ENCODE results near the gene CHAF1A.

Gene CHAF1A

DNA sequence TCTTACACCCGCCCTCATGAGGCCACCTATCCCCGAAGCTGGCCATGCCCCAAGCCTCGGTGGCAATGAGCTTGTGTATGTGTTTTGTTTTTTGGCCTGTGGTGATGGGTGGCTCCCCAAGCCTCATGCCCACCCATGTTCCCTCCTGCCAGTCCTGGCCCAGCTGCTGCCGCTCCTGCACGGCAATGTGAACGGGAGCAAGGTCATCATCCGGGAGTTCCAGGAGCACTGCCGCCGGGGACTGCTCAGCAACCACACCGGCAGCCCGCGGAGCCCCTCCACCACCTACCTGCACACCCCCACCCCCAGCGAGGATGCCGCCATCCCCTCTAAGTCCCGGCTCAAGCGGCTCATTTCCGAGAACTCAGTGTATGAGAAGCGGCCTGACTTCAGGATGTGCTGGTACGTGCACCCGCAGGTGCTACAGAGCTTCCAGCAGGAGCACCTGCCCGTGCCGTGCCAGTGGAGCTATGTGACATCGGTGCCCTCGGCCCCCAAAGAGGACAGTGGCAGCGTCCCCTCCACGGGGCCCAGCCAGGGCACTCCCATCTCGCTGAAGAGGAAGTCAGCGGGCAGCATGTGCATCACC lies 30.6 kb downstream of the CHAF1A start:
- DNase-seq (ENCODE audit: extremely low read depth in 1 of 2, low read depth in 1 of 2) = no peak

DNA sequence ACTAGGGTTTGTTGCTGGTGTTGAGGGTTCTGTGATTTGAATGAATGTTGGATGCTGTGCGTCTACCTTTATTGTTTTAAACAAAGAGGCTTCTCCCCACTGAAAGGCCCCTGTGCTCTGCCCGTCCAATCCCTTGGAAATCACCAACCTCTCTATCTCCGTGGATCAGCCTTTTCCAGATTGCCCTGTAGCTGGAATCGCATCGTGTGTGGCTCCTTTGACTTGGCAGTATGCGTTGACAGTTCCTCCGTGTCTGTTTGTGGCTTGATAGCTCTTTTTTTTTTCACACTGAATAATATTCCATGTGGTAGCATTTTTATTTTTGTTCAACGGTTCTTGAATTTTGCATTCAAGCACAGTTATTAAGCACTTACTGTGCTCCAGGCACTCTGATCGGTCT lies 32.0 kb downstream of the CHAF1A start:
- DNase-seq (ENCODE audit: extremely low read depth in 1 of 2, low read depth in 1 of 2) = no peak

DNA sequence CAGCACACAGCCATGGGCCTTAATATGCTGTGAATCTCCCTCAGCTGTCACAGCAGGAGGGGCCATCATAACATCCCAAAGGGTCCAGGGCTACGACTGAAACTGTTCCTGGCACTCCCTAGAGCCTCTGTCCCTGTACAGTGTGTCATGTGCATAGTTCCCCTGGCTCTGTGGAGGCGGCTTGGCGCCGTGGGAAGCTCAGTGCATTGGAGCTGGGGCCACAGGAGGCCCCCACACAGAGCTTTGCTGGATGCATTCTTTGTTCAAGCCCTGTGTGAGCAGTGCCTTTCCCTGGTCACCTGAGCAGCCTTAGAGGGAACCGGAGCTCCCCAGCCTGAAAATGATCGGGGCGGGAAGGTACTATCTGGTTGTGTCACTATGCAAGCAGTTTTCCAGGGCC lies 33.8 kb downstream of the CHAF1A start:
- no peak for DNase-seq (ENCODE audit: extremely low read depth in 1 of 2, low read depth in 1 of 2)

DNA sequence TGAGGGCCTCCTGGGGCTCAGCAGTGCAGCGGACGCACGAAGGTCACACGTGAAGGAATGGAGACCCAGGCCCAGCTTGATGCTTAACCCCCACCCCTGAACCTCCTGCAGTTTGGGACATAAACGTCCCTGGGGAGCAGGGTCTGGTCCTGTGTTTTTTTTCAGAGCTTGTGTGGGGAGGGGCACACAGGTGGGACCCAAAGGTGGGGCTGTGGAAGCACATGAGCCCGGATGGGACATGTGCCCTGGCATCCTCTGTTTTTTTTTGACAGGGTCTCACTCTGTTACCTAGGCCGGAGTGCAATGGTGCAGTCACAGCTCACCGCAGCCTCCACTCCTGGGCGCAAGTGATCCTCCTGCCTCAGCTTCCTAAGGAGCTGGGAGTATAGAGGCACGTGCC lies 34.7 kb downstream of the CHAF1A start:
- no peak for DNase-seq (ENCODE audit: extremely low read depth in 1 of 2, low read depth in 1 of 2)

DNA sequence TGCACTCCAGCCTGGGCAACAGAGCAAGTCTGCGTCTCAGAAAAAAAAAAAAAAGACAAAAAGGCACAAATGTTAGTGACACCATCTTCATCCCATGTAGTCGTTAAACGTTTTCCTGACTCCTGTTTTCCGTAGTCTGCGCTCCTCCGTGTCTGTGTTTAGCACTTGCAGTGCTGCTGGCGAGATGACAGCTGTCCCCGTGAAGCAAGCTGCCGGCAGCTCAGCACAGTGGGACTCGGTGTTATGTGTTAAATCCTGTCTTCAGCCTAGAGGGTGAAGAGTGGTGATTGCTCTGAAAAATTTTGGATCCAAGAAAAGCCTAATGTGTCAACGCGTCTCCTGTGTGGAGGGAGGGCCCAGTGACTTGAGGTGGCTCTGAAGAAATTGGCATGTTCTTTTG lies 36.8 kb downstream of the CHAF1A start:
- no peak for DNase-seq (ENCODE audit: extremely low read depth in 1 of 2, low read depth in 1 of 2)

DNA sequence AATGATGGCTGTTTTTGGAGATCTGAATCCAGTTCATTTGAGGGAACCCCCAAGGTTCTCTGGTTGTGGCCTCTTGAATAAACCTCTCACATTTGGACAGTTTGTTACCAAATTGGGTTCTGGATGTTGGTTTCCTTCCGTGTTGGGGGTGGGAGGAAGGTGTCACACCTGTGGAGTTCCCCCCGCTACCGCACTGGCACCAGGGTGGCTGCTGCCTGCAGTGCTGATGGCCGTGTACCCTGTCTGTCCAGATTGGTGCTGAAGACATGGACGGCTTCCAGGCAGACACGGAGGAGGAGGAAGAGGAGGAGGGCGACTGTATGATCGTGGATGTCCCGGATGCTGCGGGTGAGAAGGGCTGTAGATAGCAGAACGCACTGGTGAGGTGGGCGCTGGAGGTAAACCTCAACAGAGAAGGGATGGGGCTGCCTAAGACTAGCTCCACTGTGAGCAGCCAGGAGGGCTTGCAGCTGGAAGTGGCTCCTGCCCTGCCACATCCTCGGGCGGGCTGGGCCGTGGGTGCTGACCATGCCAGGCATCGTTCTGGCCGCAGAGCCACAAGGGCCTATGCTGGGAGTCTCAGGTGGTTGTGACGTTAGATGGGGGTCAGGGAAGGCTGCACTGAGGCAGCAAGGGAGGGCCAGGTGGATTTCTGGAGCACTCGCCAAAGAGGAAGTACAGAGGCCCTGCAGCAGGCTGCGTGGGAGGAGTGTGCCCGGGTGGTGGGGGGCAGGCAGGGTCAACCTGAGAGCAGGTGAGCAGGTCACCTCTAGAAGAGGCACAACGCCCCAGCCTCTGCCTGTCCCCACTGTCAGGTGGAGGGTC lies 39.8 kb downstream of the CHAF1A start:
- no peak for DNase-seq (ENCODE audit: extremely low read depth in 1 of 2, low read depth in 1 of 2)

DNA sequence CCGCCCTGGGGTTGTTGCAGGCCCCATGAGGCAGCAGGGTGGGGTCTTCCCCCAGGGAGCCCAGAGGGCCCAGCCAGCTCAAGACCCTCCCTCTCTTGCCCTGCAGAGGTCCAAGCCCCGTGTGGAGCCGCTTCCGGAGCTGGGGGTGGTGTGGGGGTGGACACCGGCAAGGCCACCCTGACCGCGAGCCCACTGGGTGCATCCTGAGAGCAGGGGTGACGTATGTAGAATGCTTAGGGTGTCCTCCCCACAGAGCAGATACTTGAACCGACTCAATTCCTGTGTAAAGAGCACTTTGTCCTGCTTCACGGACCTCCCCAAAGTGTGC lies 40.3 kb downstream of the CHAF1A start:
- DNase-seq (ENCODE audit: extremely low read depth in 1 of 2, low read depth in 1 of 2) = no peak

DNA sequence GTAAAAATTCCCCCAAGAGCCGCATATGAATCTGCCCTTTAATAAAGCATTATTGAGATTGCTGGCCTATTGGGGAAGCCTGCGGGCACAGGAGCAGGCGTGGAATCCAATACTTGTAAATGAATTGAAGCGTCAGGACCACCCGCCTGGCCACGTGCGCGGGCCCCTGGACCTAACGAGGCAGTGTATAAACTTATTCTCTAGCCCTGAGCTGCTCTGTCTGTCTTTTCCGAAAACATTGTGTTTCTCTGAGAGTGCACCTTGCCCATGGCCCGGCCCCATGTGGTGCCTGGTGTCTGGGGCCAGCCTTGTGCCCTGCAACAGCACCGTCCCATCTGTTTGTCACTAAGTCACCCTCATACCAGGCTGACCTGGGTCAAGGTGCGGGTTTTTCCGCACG lies 40.7 kb downstream of the CHAF1A start:
- no peak for DNase-seq (ENCODE audit: extremely low read depth in 1 of 2, low read depth in 1 of 2)

DNA sequence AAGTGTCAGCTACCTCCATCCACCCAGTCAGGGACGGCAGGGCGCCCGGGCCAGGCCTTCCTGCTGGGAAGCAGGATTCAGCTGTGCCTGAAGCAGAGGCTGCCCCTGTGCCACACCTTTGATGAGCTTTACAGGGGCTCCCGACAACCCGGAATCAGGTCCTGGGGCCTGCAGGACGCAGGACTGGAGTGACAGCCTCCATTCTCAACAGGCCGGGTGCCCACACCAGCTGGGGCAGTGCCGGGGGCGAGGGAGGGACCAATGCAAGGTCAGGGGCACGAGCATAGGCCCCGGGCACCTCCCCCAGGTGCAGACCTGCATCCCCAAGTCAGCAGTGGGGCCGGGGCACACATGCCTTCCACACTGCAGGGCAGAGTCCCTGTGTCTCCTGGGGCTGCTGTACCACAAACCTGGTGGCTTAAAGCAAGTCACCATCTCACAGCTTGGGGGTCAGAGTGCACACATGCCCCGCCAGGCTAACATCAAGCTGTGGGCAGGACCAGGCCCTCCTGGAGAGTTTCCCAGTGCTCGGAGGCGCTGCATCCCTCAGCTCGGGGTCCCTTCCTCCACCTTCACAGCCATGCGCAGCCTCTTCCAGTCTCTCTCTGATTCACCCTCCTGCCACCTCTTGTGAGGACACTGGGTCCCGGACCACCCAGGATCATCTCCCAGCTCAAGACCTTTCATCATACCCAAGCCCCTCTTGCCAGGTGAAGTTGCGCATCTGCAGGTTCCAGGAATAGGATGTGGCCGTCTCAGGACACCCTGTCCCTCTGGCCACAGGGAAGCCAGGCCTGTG lies 41.7 kb downstream of the CHAF1A start:
- DNase-seq (ENCODE audit: extremely low read depth in 1 of 2, low read depth in 1 of 2) = no peak

DNA sequence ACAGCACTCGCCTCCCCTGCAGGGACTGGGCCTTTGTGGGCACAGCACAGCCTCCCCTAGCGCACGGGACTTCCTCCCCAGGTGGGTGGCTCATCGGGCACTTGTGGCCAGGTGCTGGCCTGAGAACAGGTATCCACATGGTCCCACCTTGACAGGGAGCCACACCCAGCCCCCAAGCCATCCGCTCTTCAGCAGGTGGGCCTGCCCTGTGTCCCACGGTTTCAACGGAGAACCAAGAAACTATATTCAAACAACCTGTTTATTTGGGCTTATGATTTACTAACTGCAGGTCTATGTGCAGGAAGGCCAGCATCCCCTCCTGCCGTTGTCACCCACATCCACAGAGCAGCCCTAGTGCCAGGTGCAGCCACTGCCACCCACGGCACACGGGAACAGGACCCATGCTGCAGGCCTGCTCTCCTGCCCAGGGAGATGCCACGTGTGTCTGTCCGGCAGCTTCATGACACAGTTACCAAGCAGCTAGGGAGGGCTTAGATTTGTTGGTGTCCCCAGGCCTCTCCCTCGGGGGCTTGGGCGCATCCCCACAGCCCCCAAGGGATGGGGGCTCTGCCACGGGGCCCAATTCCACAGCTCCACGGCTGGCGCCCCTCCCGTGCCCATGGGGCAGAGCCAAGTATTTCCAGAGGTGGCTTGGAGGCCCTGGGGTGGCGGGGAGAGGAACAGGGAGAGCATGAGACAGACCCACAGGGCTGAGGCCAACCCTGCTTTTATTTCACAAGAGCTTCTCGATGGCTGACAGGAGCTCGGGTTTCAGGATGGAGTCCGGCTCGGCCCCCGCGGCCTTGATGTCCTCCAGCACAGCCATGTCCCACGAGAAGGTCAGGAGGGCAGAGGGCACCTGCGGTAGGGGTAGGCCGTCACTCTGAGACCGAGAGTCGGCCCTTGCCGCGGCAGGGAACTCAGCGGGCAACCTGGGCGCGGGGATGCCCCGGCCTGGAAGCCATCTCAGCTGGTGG lies 42.6 kb downstream of the CHAF1A start:
- DNase-seq (ENCODE audit: extremely low read depth in 1 of 2, low read depth in 1 of 2) = no peak

DNA sequence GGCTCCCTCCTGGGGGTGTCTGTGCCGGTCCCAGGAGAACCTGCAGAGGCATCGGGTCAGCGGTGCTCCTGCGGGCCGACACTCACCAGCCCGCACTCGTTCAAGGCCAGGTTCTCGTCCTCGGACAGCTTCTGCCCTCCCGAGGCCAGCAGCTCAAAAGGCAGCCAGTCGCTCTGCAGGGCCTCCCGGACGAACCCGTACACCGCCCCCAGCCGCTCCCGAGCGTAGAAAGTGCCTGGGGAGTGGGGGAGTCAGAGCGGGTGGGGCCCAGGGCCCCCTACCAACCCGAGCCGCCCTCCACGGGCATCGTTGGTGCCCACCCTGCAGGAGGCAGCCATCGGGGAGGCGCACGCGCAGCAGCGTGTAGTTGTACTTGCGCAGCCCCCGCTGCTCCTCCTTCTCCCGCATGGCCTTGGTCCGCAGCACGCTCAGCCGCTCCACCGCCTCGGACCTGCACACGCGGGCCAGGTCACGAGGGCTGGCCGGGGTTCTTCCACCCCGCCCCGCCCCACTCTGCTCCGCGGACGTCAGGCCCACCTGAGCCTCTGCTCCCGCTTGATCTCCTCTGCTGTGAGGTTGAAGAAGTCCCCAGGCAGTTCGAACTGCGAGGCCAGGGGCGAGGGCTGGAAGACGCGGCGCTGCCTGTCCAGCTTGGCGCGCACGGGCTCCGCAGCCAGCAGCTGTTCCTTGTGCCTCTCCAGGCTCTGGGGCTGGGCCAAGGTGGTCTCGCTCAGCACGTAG lies 43.7 kb downstream of the CHAF1A start:
- DNase-seq (ENCODE audit: extremely low read depth in 1 of 2, low read depth in 1 of 2) = no peak

DNA sequence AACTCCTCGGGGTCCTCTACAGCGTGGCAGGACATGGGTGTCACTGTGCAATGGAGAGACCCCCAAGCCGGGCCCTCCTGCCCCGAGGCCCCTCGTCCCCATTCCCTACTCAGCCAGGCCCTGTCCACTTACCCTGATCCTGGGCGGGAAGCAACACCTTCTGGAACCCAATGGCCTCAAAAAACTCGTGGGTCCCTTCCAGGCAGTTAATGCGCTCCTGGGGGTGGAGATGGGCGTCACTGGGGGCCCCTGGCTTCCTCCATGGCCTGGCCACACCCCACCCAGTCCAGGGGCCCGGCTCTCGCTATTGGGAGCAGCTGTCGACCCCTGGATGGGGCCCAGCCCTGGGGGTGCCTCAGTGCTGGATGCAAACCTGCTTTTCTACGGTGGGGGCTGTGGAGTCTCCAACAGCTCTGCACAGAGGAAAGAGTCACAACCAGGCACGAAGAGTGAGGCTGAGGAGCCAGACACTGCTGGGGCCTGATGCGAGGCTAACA lies 44.3 kb downstream of the CHAF1A start:
- no peak for DNase-seq (ENCODE audit: extremely low read depth in 1 of 2, low read depth in 1 of 2)

DNA sequence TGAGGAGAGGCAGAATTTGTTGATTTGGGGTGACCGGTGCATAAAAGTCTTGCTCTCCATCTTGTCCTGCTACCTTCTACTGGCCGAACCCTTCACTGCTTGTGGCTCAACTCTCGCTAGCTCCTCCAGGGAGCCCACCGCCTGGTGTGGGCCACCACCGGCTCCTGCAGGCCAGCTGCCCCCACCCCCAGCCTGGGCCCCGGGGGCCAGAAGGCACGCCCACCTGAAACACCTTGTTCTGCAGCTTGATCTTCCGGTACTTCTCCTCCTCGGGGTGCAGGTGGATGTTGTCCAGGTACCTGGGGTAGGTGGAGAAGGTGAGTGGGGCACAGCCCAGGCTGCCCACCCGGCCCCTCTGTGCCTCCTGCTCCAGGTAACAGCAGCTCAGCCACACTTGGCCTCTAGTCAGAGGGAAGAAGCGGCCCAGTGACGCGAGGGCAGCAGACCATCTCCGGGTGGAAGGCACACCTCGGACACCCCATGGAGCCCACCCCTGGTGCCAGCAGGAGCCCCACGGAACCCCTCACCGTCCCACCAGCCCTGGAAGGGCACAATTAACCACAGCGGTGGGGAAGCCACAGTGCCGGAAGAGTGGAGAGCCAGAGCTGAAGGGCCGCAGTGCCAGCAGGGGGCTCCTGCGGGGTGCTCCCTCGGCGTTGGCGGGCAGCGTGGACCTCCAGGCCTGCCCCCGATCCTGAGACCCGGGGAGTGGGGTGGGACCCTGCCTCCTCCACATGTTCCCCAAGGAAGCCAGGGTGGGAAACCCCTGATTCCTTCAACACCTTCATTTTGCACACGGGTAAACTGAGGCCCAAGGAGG lies 45.1 kb downstream of the CHAF1A start:
- no peak for DNase-seq (ENCODE audit: extremely low read depth in 1 of 2, low read depth in 1 of 2)

DNA sequence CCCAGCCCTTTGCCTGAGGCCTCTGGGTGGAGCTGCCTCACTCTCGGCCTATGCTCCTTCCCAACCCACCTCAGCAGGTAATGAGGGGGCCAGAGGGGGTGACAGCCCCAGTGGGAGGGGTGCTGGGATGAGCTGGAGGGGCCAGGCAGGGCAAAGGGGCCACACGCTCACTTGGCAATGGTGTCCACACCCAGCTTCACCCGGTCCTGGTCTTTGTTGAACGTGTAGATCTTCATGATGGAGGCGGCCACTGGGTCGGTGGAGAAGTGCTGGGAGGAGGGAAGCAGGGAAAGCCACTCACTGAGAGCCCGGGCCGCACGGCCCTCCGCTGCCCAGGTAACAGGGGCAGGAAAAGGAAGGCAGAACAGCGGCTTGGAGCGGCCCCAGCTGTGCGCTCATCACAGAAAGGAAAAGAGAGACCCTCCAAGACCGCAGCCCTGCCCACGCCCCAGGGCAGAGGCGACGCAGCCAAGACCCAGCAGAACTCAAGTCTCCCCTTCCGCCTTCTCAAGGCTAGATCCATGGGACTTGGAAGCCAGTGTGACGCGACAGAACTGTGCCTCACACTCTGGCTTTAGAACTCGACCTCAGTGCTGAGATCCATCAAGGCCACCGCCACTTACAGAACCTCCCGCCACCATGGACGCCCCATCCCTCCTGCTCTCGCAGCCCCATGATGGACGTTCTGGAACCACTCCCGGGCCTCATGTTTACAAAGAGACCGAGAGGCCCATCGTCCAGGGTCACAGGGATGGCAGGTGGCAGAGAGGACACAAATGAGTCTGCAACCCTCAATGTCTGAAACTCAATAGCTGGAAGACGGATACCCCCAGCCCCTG lies 45.9 kb downstream of the CHAF1A start:
- no peak for DNase-seq (ENCODE audit: extremely low read depth in 1 of 2, low read depth in 1 of 2)

DNA sequence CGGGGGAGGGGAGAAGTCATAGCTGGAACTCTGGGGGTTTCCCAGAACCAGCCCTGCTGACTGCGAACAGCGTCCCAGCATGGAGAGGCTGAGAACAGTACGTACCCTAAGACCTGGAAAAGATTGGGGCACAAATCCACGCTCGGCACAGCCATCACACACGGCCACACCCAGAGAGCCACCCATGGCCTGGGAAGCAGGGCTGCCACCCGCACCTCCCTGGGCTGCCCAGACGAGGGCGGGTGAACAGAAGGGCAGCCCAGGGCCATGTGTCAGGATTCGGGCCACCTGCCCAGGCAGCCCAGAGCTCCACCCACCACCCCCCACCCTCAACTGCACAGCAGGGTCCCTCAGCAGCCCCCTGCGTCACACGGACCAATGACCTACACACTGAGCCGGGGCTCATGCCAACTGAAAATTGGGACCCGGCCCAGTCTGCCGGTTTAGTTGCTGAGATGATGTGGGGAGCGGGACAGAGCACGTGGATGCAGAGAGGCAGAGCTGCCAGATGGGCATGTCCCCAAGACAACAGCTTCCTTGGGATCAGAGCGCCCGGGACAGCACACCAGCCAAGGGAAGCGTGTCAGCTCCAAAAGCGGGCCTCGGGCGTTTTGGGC lies 46.7 kb downstream of the CHAF1A start:
- DNase-seq (ENCODE audit: extremely low read depth in 1 of 2, low read depth in 1 of 2) = no peak

DNA sequence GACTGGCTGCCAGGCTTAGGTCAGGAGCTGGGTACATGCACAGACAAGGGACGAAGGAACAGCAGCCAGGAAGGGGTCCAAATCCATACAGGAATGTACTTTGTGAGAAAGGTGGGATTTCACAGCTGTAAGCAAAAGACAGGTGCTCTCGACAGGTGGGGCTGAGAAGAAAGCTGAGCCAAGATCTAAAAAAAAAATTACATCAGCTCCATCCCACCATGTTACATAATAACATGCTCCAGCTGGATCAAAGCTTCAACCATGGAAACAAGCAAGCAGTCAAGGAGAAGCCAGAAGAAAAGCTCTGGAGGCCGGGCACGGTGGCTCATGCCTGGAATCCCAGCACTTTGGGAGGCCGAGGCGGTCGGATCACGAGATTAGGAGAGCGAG lies 47.2 kb downstream of the CHAF1A start:
- DNase-seq (ENCODE audit: extremely low read depth in 1 of 2, low read depth in 1 of 2) = no peak

DNA sequence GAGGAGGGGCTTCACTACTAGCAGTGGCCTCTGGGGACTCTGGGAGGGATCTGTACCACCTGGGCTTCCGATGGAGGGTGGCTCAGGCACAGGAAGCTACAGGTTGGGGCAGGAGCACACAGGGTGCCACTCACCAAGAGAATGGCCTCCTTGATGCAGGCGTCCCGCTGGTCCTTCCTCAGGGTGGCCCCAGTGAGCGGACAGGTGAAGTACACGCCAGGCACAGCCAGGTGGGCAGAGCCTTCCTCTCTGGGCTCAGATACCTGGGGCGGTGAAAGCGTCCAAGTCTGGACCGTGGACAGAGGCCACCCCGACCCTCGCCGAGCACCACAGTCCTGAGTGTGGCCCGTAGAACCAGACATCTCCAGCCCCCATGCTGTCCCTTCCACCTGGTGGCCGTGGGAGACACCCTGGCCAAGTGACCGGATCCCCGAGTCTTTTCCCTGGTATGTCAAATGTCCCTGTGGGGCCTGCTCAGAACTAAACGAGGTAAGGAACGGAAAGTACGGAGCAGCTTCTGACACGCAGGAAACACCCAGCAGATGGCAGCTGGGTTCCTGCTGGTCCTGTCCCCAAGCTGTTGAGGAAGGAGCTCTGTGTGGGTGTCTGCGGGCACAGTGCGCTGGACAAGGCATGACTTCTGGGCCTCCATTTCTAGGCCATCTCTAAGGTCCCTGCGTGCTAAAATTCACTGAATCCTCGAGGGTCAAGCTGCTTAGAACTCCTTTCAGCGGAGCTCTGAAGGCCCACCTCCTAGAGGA lies 50.0 kb downstream of the CHAF1A start:
- no peak for DNase-seq (ENCODE audit: extremely low read depth in 1 of 2, low read depth in 1 of 2)
